ENCODE data around the gene SMIM14.
"Not testable (repeated sequence)": the region's sequence is repeated elsewhere in the genome, so short reads cannot be mapped to it uniquely, and the experiment has no call there.

SMIM14 gene

GRCh38 chr4:39525822-39526690 lies 112.6 kb downstream of the SMIM14 start:
- no peak for DNase-seq (ENCODE audit: low read depth)
- H3K4me3 ChIP-seq (replicated peaks; ENCODE audit: low read depth, low read length), result peak overlapping the region; percentile 98
- TF ChIP-seq CTCF (IDR thresholded peaks at IDR 0.05; ENCODE audit: low read length, missing control alignments), result no peak

DNA sequence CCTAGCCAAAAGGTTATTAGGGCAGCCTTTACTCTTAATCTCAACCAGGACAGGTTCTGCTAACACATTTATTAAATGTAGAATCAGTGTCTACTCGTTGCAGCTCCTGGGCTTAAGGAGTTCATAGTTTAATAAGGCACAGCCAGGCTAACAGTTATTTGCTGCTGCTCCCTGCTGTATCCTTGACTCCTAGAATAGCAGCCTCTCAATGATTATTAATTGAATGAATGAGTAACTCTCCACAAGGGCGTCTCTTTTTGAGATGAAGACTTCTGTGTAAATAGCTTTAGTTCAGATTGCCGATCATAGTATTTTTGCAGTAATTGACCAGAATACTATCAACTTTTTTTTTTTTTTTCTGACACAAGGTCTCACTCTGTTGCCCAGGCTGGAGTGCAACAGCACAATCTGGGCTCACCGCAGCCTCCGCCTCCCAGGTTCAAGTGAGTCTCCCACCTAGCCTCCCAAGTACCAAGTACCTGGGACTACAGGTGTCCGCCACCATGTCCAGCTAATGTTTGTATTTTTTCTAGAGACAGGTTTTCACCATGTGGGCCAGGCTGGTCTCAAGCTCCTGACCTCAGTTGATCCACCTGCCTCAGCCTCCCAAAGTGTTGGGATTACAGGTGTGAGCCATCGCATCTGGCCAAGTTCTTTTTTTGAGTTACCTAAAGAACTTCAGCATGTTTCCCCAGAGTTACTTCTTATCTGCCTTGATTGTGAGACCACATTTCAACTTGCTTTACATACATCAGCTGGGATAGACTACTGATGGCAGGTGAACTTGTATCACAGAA lies 114.3 kb downstream of the SMIM14 start:
- TF ChIP-seq CTCF (IDR thresholded peaks at IDR 0.05; ENCODE audit: low read length, missing control alignments), result no peak
- H3K4me3 ChIP-seq (replicated peaks; ENCODE audit: low read depth, low read length), result no peak overlapping the region
- no peak for DNase-seq (ENCODE audit: low read depth)

DNA sequence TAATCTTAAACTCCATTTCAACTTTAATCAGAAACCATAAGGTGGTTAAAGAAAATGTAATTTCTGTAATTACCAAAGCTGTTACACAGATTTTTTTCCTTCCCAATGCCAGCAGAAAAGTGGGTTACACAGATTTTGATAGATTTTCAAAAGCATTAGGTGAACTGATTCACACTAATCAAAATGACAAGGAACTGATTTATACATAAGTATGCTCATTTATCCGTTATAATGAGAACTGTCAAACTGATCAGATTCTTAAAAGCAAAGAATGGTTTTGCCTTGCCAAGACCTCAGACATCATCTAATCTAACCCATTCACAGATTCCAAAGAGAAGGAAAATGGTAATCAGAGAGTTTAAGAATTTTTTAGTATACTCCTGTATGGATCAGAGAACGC lies 116.6 kb downstream of the SMIM14 start:
- DNase-seq (ENCODE audit: low read depth), result no peak
- peak overlapping the region; percentile 10 for H3K4me3 ChIP-seq (replicated peaks; ENCODE audit: low read depth, low read length)
- no peak for TF ChIP-seq CTCF (IDR thresholded peaks at IDR 0.05; ENCODE audit: low read length, missing control alignments)

DNA sequence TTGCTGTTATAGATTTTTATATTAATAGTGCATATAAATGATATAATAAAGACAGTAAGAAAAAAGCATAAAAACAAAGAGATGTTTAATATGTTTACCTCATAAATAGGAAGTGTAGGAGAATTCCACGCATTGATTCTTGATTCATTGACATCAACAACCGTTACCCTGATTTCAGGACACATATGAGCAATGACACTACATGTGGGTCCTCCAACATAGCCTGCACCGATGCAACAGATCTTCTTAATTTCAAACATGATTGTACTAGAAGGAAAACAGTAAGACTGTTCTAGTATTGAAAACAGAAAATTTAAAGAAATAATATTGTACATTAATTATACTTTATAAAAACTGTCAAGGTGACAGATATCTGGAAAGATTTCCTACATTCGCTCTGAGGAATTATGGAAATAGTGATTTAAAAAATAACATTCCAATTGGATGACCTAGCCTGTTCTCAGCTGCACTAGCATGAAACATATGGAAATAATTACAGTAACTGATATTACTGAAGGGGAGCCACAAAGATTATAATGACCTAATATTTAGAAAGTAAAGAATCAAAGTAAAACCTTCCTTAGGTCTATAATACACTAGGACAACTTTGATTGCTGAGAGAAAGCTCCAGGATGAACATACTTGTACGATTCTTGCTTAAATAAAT lies 117.3 kb downstream of the SMIM14 start:
- DNase-seq (ENCODE audit: low read depth), result peak; percentile 55
- peak overlapping the region; percentile 10 for H3K4me3 ChIP-seq (replicated peaks; ENCODE audit: low read depth, low read length)
- TF ChIP-seq CTCF (IDR thresholded peaks at IDR 0.05; ENCODE audit: low read length, missing control alignments), result no peak

- no peak for DNase-seq (ENCODE audit: low read depth)
- H3K4me3 ChIP-seq (replicated peaks; ENCODE audit: low read depth, low read length), result no peak overlapping the region
- TF ChIP-seq CTCF (IDR thresholded peaks at IDR 0.05; ENCODE audit: low read length, missing control alignments), result no peak
These were observed 120.2 kb downstream of the SMIM14 start for GRCh38 chr4:39518484-39518883.

- DNase-seq (ENCODE audit: low read depth), result no peak
- no peak for TF ChIP-seq CTCF (IDR thresholded peaks at IDR 0.05; ENCODE audit: low read length, missing control alignments)
- H3K4me3 ChIP-seq (replicated peaks; ENCODE audit: low read depth, low read length), result no peak overlapping the region
These were observed 122.2 kb downstream of the SMIM14 start for GRCh38 chr4:39516407-39516966.

DNA sequence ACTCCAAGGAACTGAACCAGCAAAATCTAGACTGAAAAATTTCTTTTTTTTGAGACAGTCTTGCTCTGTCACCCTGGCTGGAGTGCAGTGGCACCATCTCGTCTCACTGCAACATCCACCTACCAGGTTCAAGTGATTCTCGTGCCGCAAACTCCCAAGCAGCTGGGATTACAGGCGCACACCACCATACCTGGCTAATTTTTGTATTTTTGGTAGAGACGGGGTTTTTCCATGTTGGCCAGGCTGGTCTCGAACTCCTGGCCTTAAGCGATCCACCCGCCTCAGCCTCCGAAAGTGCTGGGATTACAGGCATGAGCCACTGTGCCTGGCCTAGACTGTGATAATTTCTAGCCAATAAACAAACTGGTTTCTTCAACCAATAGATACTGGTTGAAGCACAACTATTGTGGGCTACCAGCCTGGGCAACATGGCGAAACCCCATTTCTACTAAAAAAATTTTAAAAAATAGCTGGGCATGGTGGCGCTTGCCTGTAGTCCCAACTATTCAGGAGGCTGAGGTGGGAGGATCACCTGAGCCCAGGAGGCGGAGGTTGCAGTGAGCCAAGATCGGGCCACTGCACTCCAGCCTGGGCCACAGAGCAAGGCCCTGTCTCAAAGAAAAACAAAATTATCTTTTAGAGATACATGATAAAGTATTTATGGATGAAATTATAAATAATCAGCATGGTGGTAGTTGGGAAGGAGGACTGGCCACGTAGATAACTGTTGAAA lies 122.8 kb downstream of the SMIM14 start:
- H3K4me3 ChIP-seq (replicated peaks; ENCODE audit: low read depth, low read length); DNase-seq (ENCODE audit: low read depth): not testable (repeated sequence)
